SK-N-SH (cell line): ENCODE measurements around the gene CPLANE2. TPM values are rescaled to one million over a fixed set of nuclear protein-coding genes. Genes with fewer than 3 reads are reported as not detected.

Source experiments
- CTCF ChIA-PET: fragments of 300-600, 350-600 bp; formaldehyde crosslinking; extraction: SDS; loops from one replicate; lab custom pipeline; 2021; lab: Yijun Ruan, JAX
- POLR2A ChIA-PET: fragments of 350-600 bp; sonication (Branson Sonifier 250); formaldehyde crosslinking; extraction: SDS; loops from one replicate; lab custom pipeline; 2020; ENCODE audit warnings: antibody characterized with exemption, inconsistent platforms; lab: Yijun Ruan, JAX
- DNase-seq: peaks from one replicate; pipeline ENCODE4 v3.0.0; 2012
- H2AFZ ChIP-seq: fragments of 200-600 bp; sonication (generic); 2 replicates; pipeline ENCODE4 v1.8.1; 2016; ENCODE audit warnings: antibody characterized with exemption, mild to moderate bottlenecking, low read depth
- H3F3A ChIP-seq: fragments of 200-600 bp; sonication (generic); replicated peaks from 2 replicates; pipeline ENCODE3; 2016; ENCODE audit warnings: antibody characterized with exemption, mild to moderate bottlenecking; ENCODE audit not compliant: insufficient read depth
- H3K27ac ChIP-seq, 2 experiments: fragments of 200-500 bp in 1 of 2; fragments of 200-600 bp in 1 of 2; sonication (Bioruptor generic) in 1 of 2; sonication (generic), shearing (Covaris generic) in 1 of 2; 2 replicates each; pipeline versions ENCODE4 v1.5.1 to v1.6.1; 2014 to 2016; ENCODE audit warnings: low read depth in 2 of 2, inconsistent platforms in 1 of 2, low read length in 1 of 2, mild to moderate bottlenecking in 1 of 2, mixed read lengths in 1 of 2
- H3K27me3 ChIP-seq: fragments of 200-600 bp; sonication (generic), shearing (Covaris generic); 2 replicates; pipeline ENCODE4 v1.6.1; 2016; ENCODE audit warnings: mixed run types; ENCODE audit not compliant: insufficient read depth
- H3K36me3 ChIP-seq, 2 experiments: fragments of 200-500 bp in 1 of 2; fragments of 200-600 bp in 1 of 2; sonication (Bioruptor generic) in 1 of 2; sonication (generic) in 1 of 2; replicated peaks in 1 of 2; 2 replicates each; pipeline versions ENCODE3 to v1.5.1; 2014 to 2016; ENCODE audit warnings: low read length in 1 of 2, mild to moderate bottlenecking in 1 of 2; ENCODE audit not compliant: insufficient read depth in 2 of 2, control insufficient read depth in 1 of 2
- H3K4me1 ChIP-seq, 2 experiments: fragments of 200-500 bp in 1 of 2; fragments of 200-600 bp in 1 of 2; sonication (Bioruptor generic) in 1 of 2; sonication (generic), shearing (Covaris generic) in 1 of 2; 2 replicates each; pipeline versions ENCODE4 v1.5.1 to v1.6.1; 2014 to 2016; ENCODE audit warnings: low read depth in 1 of 2, low read length in 1 of 2, mixed run types in 1 of 2; ENCODE audit not compliant: insufficient read depth in 2 of 2, control insufficient read depth in 1 of 2
- H3K4me2 ChIP-seq: fragments of 200-600 bp; sonication (generic), shearing (Covaris generic); 2 replicates; pipeline ENCODE4 v1.6.1; 2017; ENCODE audit warnings: mixed run types
- H3K4me3 ChIP-seq, 2 experiments: fragments of 200-500 bp in 1 of 2; fragments of 200-600 bp in 1 of 2; sonication (Bioruptor generic) in 1 of 2; sonication (generic), shearing (Covaris generic) in 1 of 2; 2 replicates each; pipeline versions ENCODE4 v1.5.1 to v1.8.1; 2014 to 2016; ENCODE audit warnings: low read depth in 2 of 2, inconsistent platforms in 1 of 2, low read length in 1 of 2, mild to moderate bottlenecking in 1 of 2, mixed read lengths in 1 of 2, moderate library complexity in 1 of 2
- H3K79me2 ChIP-seq: fragments of 200-600 bp; sonication (generic); 2 replicates; pipeline ENCODE4 v1.8.1; 2017; ENCODE audit warnings: mild to moderate bottlenecking; ENCODE audit not compliant: insufficient read depth
- H3K9ac ChIP-seq: fragments of 200-600 bp; sonication (generic); 2 replicates; pipeline ENCODE4 v1.6.1; 2017; ENCODE audit warnings: mixed run types
- H3K9me2 ChIP-seq: fragments of 200-600 bp; sonication (generic); 2 replicates; pipeline ENCODE4 v1.6.1; 2017; ENCODE audit warnings: mixed run types
- H3K9me3 ChIP-seq: fragments of 200-600 bp; sonication (generic); 2 replicates; pipeline ENCODE4 v1.6.1; 2017; ENCODE audit warnings: mixed run types, mild to moderate bottlenecking, moderate library complexity
- H4K20me1 ChIP-seq: fragments of 200-600 bp; sonication (generic); 2 replicates; pipeline ENCODE4 v1.6.1; 2017; ENCODE audit warnings: mild to moderate bottlenecking, mixed run types; ENCODE audit not compliant: insufficient read depth
- CTCF ChIP-seq: fragments of 200-600 bp; sonication (generic); IDR thresholded peaks from 2 replicates; pipeline ENCODE4 v1.6.1; 2017; ENCODE audit warnings: antibody characterized with exemption, mild to moderate bottlenecking, moderate library complexity
- EZH2phosphoT487 ChIP-seq: fragments of 200-600 bp; sonication (generic); IDR thresholded peaks from 2 replicates; pipeline ENCODE4 v1.6.1; 2017; ENCODE audit warnings: low read depth, mixed run types, mild to moderate bottlenecking, antibody characterized with exemption, moderate library complexity, borderline replicate concordance
- FOXJ3 ChIP-seq: sonication (generic); formaldehyde crosslinking; IDR thresholded peaks from 2 replicates; pipeline ENCODE4 v1.5.1; 2020; ENCODE audit warnings: mild to moderate bottlenecking, missing genetic modification reagents
- JUND ChIP-seq: IDR thresholded peaks from 2 replicates; pipeline ENCODE4 v1.4.0; 2012
- MXI1 ChIP-seq: IDR thresholded peaks from 2 replicates; pipeline ENCODE4 v1.6.1; 2012; ENCODE audit warnings: mild to moderate bottlenecking, low read depth, low read length, improper control_type of control experiment
- NFIC ChIP-seq: IDR thresholded peaks from 2 replicates; pipeline ENCODE4 v1.4.0; 2012; ENCODE audit warnings: borderline replicate concordance
- NRF1 ChIP-seq: IDR thresholded peaks from 2 replicates; pipeline ENCODE4 v1.6.1; 2012; ENCODE audit warnings: low read depth, mild to moderate bottlenecking, low read length
- POLR2AphosphoS5 ChIP-seq: IDR thresholded peaks from 2 replicates; pipeline ENCODE4 v1.6.1; 2012; ENCODE audit warnings: low read depth, low read length
- RAD21 ChIP-seq: IDR thresholded peaks from 2 replicates; pipeline ENCODE4 v1.6.1; 2012; ENCODE audit warnings: mild to moderate bottlenecking, low read length
- RCOR1 ChIP-seq: fragments of 150-350 bp; IDR thresholded peaks from 2 replicates; pipeline ENCODE4 v1.6.1; 2017; ENCODE audit warnings: antibody characterized with exemption, low read length
- RFX5 ChIP-seq: IDR thresholded peaks from 2 replicates; pipeline ENCODE4 v1.6.1; 2012; ENCODE audit warnings: mild to moderate bottlenecking, improper control_type of control experiment, low read length
- SIN3A ChIP-seq: IDR thresholded peaks from 2 replicates; pipeline ENCODE4 v1.6.1; 2012; ENCODE audit warnings: low read depth, mild to moderate bottlenecking, low read length, moderate library complexity, borderline replicate concordance
- USF2 ChIP-seq: fragments of 150-350 bp; IDR thresholded peaks from 2 replicates; pipeline ENCODE4 v1.6.1; 2017; ENCODE audit warnings: antibody characterized with exemption, low read length, low read depth, borderline replicate concordance
- WGBS: methylation state at CpG from one replicate; pipeline ENCODE4 v1.1.6; 2017; ENCODE audit warnings: low lambda C conversion rate; 5-methylcytosine and 5-hydroxymethylcytosine counted together
- polyA plus RNA-seq, 3 experiments: library from polyadenylated mRNA; depleted of rRNA; stranded (reverse); fragments of >200 nt; gene quantifications; 2 replicates each; pipeline ENCODE4 v1.2.3, GENCODE V29; 2012
- TF ChIP-seq, protein P1 (sequence below): IDR thresholded peaks from 2 replicates; pipeline ENCODE4 v1.4.0; 2012; ENCODE audit warnings: low read depth, borderline replicate concordance
- TF ChIP-seq, protein P2 (sequence below): IDR thresholded peaks from 2 replicates; pipeline ENCODE4 v1.6.1; 2012; ENCODE audit warnings: mild to moderate bottlenecking, low read depth, low read length, moderate library complexity

CPLANE2 gene
- polyA plus RNA-seq, 1 of the 3 experiments (the other 2 are of a cell fraction): 8.6 TPM

DNA sequence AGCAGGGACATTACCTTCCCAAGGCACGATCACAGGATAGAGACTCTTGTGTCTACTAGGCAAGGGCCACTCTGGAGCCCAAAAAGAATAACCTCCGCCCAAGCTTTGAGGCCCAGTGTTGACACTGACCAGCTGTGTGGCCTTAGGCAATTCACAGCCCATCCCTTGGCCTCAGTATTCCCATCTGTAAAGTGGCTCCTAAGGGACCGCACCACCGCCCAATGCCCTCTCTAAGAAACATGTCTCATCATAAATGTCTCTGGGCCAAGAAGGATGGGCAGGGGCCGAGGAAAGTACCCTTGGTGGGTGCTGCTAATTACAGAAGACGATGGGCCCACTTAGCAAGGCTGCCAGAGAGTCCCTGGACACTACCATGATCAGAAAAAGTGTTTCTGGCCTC is 25.2 kb downstream of the CPLANE2 start:
- Histone ChIP-seq H2AFZ (no peak overlapping the region), H3K36me3 (no peaks in the 10 kb centered on the region), H3K27me3 (no peaks in the 10 kb centered on the region), H3K4me3 (no peak overlapping the region), H4K20me1 (no peaks in the 10 kb centered on the region), H3K79me2 (no peaks in the 10 kb centered on the region), H3K9me3 (no peaks in the 10 kb centered on the region), H3K27ac (no peak overlapping the region), H3K9me2 (no peaks in the 10 kb centered on the region), H3K4me2 (no peak overlapping the region), H3K4me1 (peaks cover 0 to 26% of the 10 kb centered on the region in 2 experiments; a peak in 2 of 4 replicates), H3F3A (peaks cover 15% of the 10 kb centered on the region), H3K9ac (no peak overlapping the region)
- 81% methylated on average over 3 of the region's 6 CpGs for WGBS
- CTCF ChIA-PET: interaction anchor here (0.6 to 1.9 kb wide), 2 partner anchors 33 to 133 kb away, joined by 3 to 7 read pairs; no protein-coding TSS in a partner anchor
- TF ChIP-seq RCOR1 (no peak), SIN3A (no peak)
- POLR2A ChIA-PET: no interaction called here
- DNase-seq: no peak

DNA sequence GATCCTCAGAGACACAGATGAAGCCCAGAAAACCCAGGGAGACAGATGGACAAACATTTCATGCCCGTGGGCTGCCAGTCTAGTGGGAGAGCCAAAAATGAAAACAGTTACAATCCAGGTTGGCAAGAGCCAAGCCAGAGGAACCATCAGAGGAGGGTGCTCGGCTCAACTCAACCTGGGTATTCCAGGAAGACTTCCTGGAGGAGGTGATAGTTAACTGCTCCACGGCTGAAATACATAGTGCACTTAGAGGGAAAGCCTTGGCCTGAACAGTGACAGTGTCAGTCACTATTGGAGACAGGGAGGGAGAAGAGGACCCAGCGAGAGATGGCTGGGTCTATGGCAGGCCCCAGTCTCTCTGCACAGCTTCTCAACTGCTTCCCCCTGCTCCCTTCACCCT is 26.4 kb downstream of the CPLANE2 start:
- WGBS: 89% methylated on average over 3 of the region's 4 CpGs
- H3K9me2 ChIP-seq: no peaks in the 10 kb centered on the region
- CTCF ChIA-PET: no interaction called here
- H4K20me1 ChIP-seq: no peaks in the 10 kb centered on the region
- no peak overlapping the region for H3K4me3 ChIP-seq
- H3K36me3 ChIP-seq: no peaks in the 10 kb centered on the region
- no peaks in the 10 kb centered on the region for H3K79me2 ChIP-seq
- TF ChIP-seq MXI1 (no peak), NFIC (no peak), RAD21 (no peak), FOXJ3 (CRISPR knock-in tag) (no peak), RFX5 (no peak)
- TF ChIP-seq, protein P1, sequence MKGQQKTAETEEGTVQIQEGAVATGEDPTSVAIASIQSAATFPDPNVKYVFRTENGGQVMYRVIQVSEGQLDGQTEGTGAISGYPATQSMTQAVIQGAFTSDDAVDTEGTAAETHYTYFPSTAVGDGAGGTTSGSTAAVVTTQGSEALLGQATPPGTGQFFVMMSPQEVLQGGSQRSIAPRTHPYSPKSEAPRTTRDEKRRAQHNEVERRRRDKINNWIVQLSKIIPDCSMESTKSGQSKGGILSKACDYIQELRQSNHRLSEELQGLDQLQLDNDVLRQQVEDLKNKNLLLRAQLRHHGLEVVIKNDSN: no peak
- H3K27ac ChIP-seq: no peak overlapping the region
- H3K4me1 ChIP-seq: peaks cover 0 to 24% of the 10 kb centered on the region in 2 experiments; a peak in 1 of 4 replicates
- no peaks in the 10 kb centered on the region for H3K9me3 ChIP-seq
- POLR2A ChIA-PET: no interaction called here
- no peaks in the 10 kb centered on the region for H3K27me3 ChIP-seq
- H2AFZ ChIP-seq: no peak overlapping the region
- H3F3A ChIP-seq: peaks cover 15% of the 10 kb centered on the region
- no peak overlapping the region for H3K4me2 ChIP-seq
- no peak for DNase-seq
- no peak overlapping the region for H3K9ac ChIP-seq

- H4K20me1 ChIP-seq: no peaks in the 10 kb centered on the region
- no peak overlapping the region for H2AFZ ChIP-seq
- CTCF ChIA-PET: no interaction called here
- TF ChIP-seq MXI1: no peak
- TF ChIP-seq POLR2AphosphoS5: no peak
- no peak for TF ChIP-seq USF2
- TF ChIP-seq CTCF: no peak
- no peak for TF ChIP-seq NRF1
- TF ChIP-seq, protein P2, sequence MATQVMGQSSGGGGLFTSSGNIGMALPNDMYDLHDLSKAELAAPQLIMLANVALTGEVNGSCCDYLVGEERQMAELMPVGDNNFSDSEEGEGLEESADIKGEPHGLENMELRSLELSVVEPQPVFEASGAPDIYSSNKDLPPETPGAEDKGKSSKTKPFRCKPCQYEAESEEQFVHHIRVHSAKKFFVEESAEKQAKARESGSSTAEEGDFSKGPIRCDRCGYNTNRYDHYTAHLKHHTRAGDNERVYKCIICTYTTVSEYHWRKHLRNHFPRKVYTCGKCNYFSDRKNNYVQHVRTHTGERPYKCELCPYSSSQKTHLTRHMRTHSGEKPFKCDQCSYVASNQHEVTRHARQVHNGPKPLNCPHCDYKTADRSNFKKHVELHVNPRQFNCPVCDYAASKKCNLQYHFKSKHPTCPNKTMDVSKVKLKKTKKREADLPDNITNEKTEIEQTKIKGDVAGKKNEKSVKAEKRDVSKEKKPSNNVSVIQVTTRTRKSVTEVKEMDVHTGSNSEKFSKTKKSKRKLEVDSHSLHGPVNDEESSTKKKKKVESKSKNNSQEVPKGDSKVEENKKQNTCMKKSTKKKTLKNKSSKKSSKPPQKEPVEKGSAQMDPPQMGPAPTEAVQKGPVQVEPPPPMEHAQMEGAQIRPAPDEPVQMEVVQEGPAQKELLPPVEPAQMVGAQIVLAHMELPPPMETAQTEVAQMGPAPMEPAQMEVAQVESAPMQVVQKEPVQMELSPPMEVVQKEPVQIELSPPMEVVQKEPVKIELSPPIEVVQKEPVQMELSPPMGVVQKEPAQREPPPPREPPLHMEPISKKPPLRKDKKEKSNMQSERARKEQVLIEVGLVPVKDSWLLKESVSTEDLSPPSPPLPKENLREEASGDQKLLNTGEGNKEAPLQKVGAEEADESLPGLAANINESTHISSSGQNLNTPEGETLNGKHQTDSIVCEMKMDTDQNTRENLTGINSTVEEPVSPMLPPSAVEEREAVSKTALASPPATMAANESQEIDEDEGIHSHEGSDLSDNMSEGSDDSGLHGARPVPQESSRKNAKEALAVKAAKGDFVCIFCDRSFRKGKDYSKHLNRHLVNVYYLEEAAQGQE: no peak
- no peak for TF ChIP-seq JUND
- TF ChIP-seq EZH2phosphoT487: no peak
These were observed 27.1 kb downstream of the CPLANE2 start for GRCh38 chr1:16209847-16210407.

More at GRCh38 chr1:16209847-16210407, 27.1 kb downstream of the CPLANE2 start:
- Histone ChIP-seq H3K27ac (no peak overlapping the region), H3K9me2 (no peaks in the 10 kb centered on the region), H3K9ac (no peak overlapping the region), H3K4me1 (peaks cover 0 to 28% of the 10 kb centered on the region in 2 experiments; a peak in 1 of 4 replicates), H3K36me3 (no peaks in the 10 kb centered on the region), H3K9me3 (no peaks in the 10 kb centered on the region), H3F3A (peaks cover 15% of the 10 kb centered on the region), H3K27me3 (no peaks in the 10 kb centered on the region), H3K4me2 (no peak overlapping the region), H3K4me3 (no peak overlapping the region), H3K79me2 (no peaks in the 10 kb centered on the region)
- DNase-seq: no peak
- POLR2A ChIA-PET: no interaction called here
- 90% methylated on average over 9 of the region's 11 CpGs for WGBS
